AG08396 (cell line): ENCODE data around the gene PIGQ.
A peak's percentile ranks its signal among the peaks of the same experiment; 100 is the strongest.

ENCODE experiments used
- DNase-seq: peaks from one replicate; pipeline ENCODE4 v3.0.0; 2012; ENCODE audit warnings: low spot score, mixed read lengths

The PIGQ gene

GRCh38 chr16:555528-556473, 14.0 kb upstream of the PIGQ start:
- no peak for DNase-seq

- DNase-seq, result no peak
Observed at GRCh38 chr16:556474-557173, 13.1 kb upstream of the PIGQ start.

- DNase-seq, result no peak
Observed at GRCh38 chr16:557463-558297, 12.1 kb upstream of the PIGQ start.

GRCh38 chr16:558298-559020, 11.3 kb upstream of the PIGQ start:
- DNase-seq, result no peak

GRCh38 chr16:559021-559380, 10.8 kb upstream of the PIGQ start:
- DNase-seq, result no peak

- DNase-seq, result no peak
Observed at GRCh38 chr16:559411-560203, 10.2 kb upstream of the PIGQ start.

- no peak for DNase-seq
Observed at GRCh38 chr16:560204-560700, 9.5 kb upstream of the PIGQ start, which contains the start of gene PRR35. Gene PRR35 (plus strand): TSS chr16:560394. CDS start chr16:563295, 2,901 bp downstream.

- DNase-seq, result no peak
Observed at GRCh38 chr16:560701-561412, 8.9 kb upstream of the PIGQ start.

GRCh38 chr16:561413-561794, 8.4 kb upstream of the PIGQ start:
- no peak for DNase-seq

GRCh38 chr16:561957-562938, 7.5 kb upstream of the PIGQ start:
- DNase-seq, result no peak

- DNase-seq, result no peak
Observed at GRCh38 chr16:563072-563644, 6.6 kb upstream of the PIGQ start.

GRCh38 chr16:564690-565418, 4.9 kb upstream of the PIGQ start:
- no peak for DNase-seq

- DNase-seq, result no peak
Observed at GRCh38 chr16:565419-566330, 4.1 kb upstream of the PIGQ start.

- peak; percentile 88 for DNase-seq
Observed at GRCh38 chr16:566475-567372, 3.0 kb upstream of the PIGQ start, which contains the start of gene NHLRC4. Gene NHLRC4 (plus strand): TSS chr16:567005. CDS start chr16:568048, 1,043 bp downstream.
